BLaER1 treated with 17β-estradiol and CSF1 and Interleukin-3, amounts not matched to agents 10 nM and 100 nM (cell line): Measurements from ENCODE around the gene TUBGCP6.

ENCODE experiments used
- H3K27ac ChIP-seq, 11 experiments: shearing (Covaris generic); formaldehyde crosslinking; 2 replicates each; pipeline ENCODE4 v1.8.1; 2022
- H3K27me3 ChIP-seq, 11 experiments: shearing (Covaris generic); formaldehyde crosslinking; 2 replicates each; pipeline ENCODE4 v1.8.1; 2022
- H3K36me3 ChIP-seq, 11 experiments: shearing (Covaris generic); formaldehyde crosslinking; 2 replicates each; pipeline ENCODE4 v1.8.1; 2022
- H3K4me1 ChIP-seq, 10 experiments: shearing (Covaris generic); formaldehyde crosslinking; 2 replicates each; pipeline ENCODE4 v1.8.1; 2022
- H3K4me2 ChIP-seq, 11 experiments: shearing (Covaris generic); formaldehyde crosslinking; 2 replicates each; pipeline ENCODE4 v1.8.1; 2022
- H3K4me3 ChIP-seq, 10 experiments: shearing (Covaris generic); formaldehyde crosslinking; 2 replicates each; pipeline ENCODE4 v1.8.1; 2022
- H3K9ac ChIP-seq, 11 experiments: shearing (Covaris generic); formaldehyde crosslinking; 2 replicates each; pipeline ENCODE4 v1.8.1; 2022
- H3K9me3 ChIP-seq, 11 experiments: shearing (Covaris generic); formaldehyde crosslinking; replicated peaks in 1 of 11; 2 replicates each; pipeline ENCODE4 v1.8.1; 2022
- H4K20me1 ChIP-seq, 11 experiments: shearing (Covaris generic); formaldehyde crosslinking; 2 replicates each; pipeline ENCODE4 v1.8.1; 2022
- Cebpa-rat ChIP-seq, 11 experiments: shearing (Covaris generic); IDR thresholded peaks; 2 replicates each; pipeline ENCODE4 v1.8.1; 2022

TUBGCP6 gene, protein sequence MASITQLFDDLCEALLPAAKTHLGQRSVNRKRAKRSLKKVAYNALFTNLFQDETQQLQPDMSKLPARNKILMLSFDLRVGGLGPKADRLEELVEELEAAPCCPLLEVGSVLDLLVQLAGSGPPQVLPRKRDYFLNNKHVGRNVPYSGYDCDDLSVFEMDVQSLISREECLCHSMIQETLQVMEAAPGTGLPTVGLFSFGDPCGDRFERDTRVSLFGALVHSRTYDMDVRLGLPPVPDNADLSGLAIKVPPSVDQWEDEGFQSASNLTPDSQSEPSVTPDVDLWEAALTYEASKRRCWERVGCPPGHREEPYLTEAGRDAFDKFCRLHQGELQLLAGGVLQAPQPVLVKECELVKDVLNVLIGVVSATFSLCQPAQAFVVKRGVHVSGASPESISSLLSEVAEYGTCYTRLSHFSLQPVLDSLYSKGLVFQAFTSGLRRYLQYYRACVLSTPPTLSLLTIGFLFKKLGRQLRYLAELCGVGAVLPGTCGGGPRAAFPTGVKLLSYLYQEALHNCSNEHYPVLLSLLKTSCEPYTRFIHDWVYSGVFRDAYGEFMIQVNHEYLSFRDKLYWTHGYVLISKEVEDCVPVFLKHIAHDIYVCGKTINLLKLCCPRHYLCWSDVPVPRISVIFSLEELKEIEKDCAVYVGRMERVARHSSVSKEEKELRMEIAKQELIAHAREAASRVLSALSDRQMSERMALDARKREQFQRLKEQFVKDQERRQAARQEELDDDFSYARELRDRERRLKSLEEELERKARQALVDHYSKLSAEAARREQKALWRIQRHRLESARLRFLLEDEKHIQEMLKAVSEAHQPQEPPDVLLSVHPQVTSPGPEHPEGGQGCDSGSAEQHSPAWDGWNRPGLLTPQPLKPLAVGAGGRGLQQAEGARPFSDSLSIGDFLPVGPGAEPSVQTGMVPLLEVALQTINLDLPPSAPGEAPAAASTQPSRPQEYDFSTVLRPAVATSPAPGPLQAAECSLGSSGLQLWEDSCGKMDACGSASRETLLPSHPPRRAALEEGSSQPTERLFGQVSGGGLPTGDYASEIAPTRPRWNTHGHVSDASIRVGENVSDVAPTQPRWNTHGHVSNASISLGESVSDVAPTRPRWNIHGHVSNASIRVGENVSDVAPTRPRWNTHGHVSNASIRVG (N-terminal part only)

DNA sequence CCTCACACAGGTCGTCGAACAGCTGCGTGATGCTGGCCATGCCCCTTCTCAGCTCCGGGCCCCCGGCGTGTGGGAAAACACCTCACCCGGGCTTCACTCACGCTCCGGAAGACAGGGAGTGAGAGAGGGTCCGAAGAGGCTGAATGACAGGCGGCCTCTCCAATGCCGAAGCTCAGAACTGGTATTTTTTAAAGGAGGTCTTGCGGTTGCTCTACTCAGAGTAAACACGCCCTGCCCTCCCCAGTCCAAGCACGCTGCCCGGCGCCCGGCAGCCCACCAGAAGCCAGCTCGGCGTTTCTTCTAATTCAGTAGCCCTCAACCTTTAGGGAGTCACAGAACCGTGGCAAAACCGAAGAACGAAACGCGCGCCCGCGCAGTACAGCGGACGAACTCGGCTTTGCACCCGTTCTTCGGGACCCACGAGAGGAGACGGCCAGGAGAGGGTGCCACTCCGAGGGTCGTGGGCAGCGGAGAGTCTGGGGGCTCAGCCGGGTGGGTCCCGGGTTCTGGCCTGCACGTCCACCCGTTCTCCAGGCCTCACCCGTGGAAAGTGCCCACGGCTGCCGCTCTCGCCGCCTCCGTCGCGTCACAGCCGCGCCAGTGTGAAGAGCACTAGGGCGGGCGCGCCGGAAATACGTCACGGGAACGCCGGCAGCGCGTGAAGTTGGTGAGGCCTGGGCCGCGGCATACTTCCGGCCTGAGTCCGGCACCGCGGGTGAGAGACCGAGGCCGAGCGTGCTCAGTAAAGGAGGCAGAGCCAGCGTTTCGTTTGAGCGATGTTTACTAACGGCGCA lies at the start of gene TUBGCP6:
Gene TUBGCP6 (minus strand): TSS at position 604 of the 794 bp plus-strand sequence. CDS start 564 bp downstream, at position 40.
- peak within 1 kb of the TSS; percentile 91 to 100 (median 98) for H3K4me2 ChIP-seq
- H4K20me1 ChIP-seq, result peaks cover 14 to 87% (median 75%) of the 10 kb centered on the region in 11 experiments; a peak in 20 of 22 replicates
- H3K4me3 ChIP-seq, result peak within 1 kb of the TSS; percentile 79 to 95 (median 90)
- TF ChIP-seq Cebpa-rat (IDR thresholded peaks at IDR 0.05), result no peak
- H3K9ac ChIP-seq, result peak within 1 kb of the TSS; percentile 83 to 95 (median 89)
- H3K9me3 ChIP-seq, result no peaks in the 10 kb centered on the region
- H3K27ac ChIP-seq, result peak within 1 kb of the TSS; percentile 59 to 95 (median 82)
- peaks cover 57 to 79% (median 71%) of the 10 kb centered on the region in 10 experiments for H3K4me1 ChIP-seq
- H3K27me3 ChIP-seq, result no peaks in the 10 kb centered on the region
- H3K36me3 ChIP-seq, result peaks cover 19 to 51% (median 37%) of the 10 kb centered on the region in 11 experiments

DNA sequence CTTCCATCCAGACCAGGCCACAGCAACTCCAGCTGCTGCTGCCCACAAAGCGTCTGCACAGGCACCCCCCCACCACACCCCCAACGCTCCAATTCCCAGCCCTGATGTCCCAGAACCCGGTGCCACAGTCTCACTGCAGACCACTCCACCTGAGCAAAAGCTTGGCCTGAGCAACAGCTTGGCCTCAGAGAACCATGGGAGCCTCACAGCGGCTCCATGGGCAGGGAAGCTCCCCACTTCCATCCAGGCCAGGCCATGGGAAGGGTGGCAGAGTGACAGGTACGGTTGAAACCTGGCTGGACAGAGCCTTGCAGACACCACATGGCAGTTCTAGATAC lies 49.5 kb upstream of the TUBGCP6 start:
- Histone ChIP-seq H3K9ac (peak overlapping the region; percentile 56 to 76 (median 69); a peak in 20 of 22 replicates), H3K4me1 (peaks cover 77 to 92% (median 88%) of the 10 kb centered on the region in 10 experiments), H3K9me3 (no peaks in the 10 kb centered on the region), H3K27ac (peak overlapping the region in 9 of 11 experiments; percentile 53 to 78 (median 73); a peak in 16 of 22 replicates), H3K36me3 (peaks cover 18 to 38% (median 25%) of the 10 kb centered on the region in 11 experiments), H3K4me3 (peak overlapping the region in 9 of 10 experiments; percentile 8 to 65 (median 52); a peak in 15 of 20 replicates), H3K4me2 (peak overlapping the region; percentile 96 to 100 (median 99)), H3K27me3 (no peaks in the 10 kb centered on the region), H4K20me1 (peaks cover 98 to 100% (median 99%) of the 10 kb centered on the region in 11 experiments)
- no peak for TF ChIP-seq Cebpa-rat (IDR thresholded peaks at IDR 0.05)

DNA sequence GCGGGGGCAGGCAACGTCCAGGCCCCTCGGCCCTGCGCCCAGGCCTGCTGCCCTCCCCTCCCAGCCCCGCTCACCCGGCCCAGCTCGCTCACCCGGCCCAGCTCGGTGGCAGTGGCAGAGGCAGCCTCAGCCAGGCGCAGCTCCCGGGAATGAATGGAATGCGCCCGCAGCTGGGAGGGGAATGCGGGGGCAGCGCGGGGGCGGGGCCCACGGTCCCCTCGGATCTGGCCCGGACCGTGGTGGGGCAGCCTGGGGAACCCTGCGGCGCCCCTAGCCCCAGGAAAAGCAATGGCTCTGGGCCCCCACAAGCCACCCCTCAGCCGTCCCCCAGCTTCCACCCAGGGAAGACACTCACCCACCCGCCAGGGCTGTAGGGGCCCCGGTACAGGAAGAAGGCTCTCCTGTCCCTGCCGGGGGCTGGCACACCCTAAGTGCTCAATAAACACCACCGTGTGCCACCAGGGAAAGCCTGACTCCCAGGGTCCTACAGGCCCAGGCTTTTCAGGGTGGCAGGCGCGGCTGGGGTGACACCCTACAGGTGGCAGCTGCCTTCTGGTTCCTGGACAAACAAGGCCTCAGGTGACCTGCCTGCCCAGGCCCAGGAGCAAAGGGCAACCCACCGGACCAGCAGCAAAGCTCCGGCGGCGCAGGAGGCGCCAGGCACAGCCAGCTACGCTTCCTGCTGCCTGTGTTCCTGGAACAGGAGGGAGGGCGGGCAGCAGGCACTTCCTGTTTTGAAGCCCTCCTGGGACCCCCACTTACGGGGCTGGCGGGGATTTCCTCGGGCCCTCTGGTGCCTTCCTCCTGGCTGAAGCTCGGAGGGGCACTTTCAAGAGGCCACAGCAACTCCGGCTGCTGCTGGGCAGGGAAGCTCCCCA lies 48.9 kb upstream of the TUBGCP6 start:
- H3K27ac ChIP-seq, result peak overlapping the region in 10 of 11 experiments; percentile 29 to 78 (median 73); a peak in 19 of 22 replicates
- peaks cover 73 to 86% (median 83%) of the 10 kb centered on the region in 10 experiments for H3K4me1 ChIP-seq
- peaks cover 100% of the 10 kb centered on the region in 11 experiments for H4K20me1 ChIP-seq
- peak overlapping the region; percentile 56 to 76 (median 69); a peak in 21 of 22 replicates for H3K9ac ChIP-seq
- H3K9me3 ChIP-seq, result no peaks in the 10 kb centered on the region
- no peaks in the 10 kb centered on the region for H3K27me3 ChIP-seq
- H3K36me3 ChIP-seq, result peaks cover 24 to 44% (median 31%) of the 10 kb centered on the region in 11 experiments
- TF ChIP-seq Cebpa-rat (IDR thresholded peaks at IDR 0.05), result no peak
- H3K4me3 ChIP-seq, result peak overlapping the region; percentile 8 to 65 (median 50)
- H3K4me2 ChIP-seq, result peak overlapping the region; percentile 96 to 100 (median 99)

DNA sequence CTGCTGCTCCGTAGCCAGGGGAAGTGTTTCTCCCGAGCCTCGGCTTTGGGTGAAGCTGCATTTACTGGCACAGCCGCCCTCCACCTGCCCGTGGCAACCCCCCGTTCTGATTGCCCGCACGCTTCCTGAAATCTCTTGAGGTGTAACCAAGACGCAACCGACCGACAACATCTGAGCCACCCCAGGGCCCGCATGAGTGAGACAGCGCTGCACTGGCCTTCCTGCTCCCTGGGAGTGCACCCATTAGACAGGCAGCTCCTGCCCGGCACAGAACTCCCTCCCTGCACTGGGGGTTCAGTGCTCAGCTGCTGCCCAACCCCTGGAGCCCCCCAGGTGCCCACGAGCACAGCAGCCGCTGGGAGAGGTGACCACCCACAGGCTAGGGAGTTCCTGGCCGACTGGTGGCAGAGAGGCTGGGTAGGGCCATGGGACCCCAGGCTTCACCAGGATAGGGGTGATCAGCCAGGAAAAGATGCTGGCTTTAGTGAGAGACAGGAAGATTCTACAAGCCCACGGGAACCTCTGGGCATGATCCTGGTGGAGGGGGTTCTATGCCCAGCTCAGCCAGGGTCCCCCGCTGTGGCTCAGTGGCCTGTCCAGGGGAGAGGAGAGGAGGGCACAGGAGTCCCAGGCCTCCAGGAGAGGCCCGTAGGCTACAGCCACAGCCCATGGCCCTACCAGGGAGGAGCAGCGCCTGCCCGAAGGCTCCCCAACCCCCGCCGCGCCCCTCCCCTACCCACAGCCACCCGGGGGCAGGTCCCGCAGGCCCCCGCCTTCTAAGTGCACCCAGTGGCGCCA lies 48.0 kb upstream of the TUBGCP6 start:
- Histone ChIP-seq H3K4me3 (peak overlapping the region; percentile 1 to 65 (median 50); a peak in 17 of 20 replicates), H4K20me1 (peaks cover 100% of the 10 kb centered on the region in 11 experiments), H3K9ac (peak overlapping the region; percentile 56 to 76 (median 69); a peak in 21 of 22 replicates), H3K9me3 (no peaks in the 10 kb centered on the region), H3K4me1 (peaks cover 64 to 77% (median 74%) of the 10 kb centered on the region in 10 experiments), H3K27me3 (no peaks in the 10 kb centered on the region), H3K4me2 (peak overlapping the region; percentile 96 to 100 (median 99)), H3K36me3 (peaks cover 33 to 49% (median 39%) of the 10 kb centered on the region in 11 experiments), H3K27ac (peak overlapping the region in 9 of 11 experiments; percentile 53 to 78 (median 73); a peak in 19 of 22 replicates)
- no peak for TF ChIP-seq Cebpa-rat (IDR thresholded peaks at IDR 0.05)

DNA sequence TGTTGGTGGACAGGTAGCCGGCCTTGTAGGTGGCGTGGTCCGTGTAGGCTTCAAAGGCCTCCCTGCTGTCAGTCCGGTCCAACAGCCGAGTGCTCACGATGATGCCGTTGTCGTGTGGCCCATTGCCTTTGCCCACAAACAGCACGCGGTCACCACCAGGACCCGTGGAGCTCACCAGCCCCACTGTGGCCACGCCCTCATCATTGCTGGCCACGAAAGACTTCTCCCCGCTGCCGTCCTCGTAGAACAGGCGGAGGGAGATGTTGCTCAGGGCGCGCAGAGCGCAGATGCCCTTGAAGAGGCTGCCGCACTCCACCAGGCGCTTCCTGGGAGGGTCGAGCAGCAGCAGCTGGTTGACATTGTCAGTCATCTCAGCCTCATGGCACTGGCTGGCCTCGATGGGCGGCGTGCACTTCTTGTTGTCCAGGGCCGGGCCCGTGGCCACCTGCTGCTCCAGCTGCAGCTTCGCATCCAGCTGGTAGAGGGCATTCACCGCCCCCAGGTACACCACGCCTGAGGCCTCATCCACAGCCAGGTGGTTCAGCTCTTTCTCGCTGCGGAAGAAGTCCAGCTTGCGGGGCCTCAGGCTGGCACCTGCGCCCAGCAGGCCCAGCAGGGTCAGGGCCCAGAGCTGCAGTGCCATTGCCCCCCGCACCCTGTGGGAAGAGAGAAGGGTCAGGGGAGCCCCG lies 45.3 kb upstream of the TUBGCP6 start:
- Histone ChIP-seq H3K27me3 (no peaks in the 10 kb centered on the region), H3K27ac (peak overlapping the region in 4 of 11 experiments; percentile 25 to 78 (median 77); a peak in 2 of 22 replicates), H3K9me3 (no peaks in the 10 kb centered on the region), H3K4me2 (no peak overlapping the region), H3K4me3 (no peak overlapping the region), H3K36me3 (peaks cover 56 to 69% (median 63%) of the 10 kb centered on the region in 11 experiments), H4K20me1 (peaks cover 95 to 100% (median 96%) of the 10 kb centered on the region in 11 experiments), H3K4me1 (peaks cover 37 to 50% (median 47%) of the 10 kb centered on the region in 10 experiments), H3K9ac (peak overlapping the region in 1 of 11 experiments; percentile 33; a peak in 1 of 22 replicates)
- TF ChIP-seq Cebpa-rat (IDR thresholded peaks at IDR 0.05), result no peak
